Keratinocyte (primary cell): Measurements from ENCODE around the gene FAM110A.

Experiments used
- EZH2 ChIP-seq: IDR thresholded peaks from one replicate; pipeline ENCODE4 v1.6.1; 2012; ENCODE audit warnings: inconsistent platforms, mild to moderate bottlenecking, low read length, moderate library complexity
- TF ChIP-seq, protein P1 (sequence below), 3 experiments: IDR thresholded peaks in 1 of 3; conservative IDR thresholded peaks in 1 of 3; optimal IDR thresholded peaks in 1 of 3; 2 replicates in 2 of 3; 3 replicates in 1 of 3; pipeline versions ENCODE3 to v1.5.1; 2011; ENCODE audit warnings: low read length in 3 of 3, mild to moderate bottlenecking in 3 of 3, moderate library complexity in 2 of 3, control low read depth in 1 of 3, inconsistent platforms in 1 of 3; ENCODE audit not compliant: insufficient read depth in 2 of 3; ENCODE audit errors: extremely low read depth in 1 of 3

- TF ChIP-seq, protein P1, sequence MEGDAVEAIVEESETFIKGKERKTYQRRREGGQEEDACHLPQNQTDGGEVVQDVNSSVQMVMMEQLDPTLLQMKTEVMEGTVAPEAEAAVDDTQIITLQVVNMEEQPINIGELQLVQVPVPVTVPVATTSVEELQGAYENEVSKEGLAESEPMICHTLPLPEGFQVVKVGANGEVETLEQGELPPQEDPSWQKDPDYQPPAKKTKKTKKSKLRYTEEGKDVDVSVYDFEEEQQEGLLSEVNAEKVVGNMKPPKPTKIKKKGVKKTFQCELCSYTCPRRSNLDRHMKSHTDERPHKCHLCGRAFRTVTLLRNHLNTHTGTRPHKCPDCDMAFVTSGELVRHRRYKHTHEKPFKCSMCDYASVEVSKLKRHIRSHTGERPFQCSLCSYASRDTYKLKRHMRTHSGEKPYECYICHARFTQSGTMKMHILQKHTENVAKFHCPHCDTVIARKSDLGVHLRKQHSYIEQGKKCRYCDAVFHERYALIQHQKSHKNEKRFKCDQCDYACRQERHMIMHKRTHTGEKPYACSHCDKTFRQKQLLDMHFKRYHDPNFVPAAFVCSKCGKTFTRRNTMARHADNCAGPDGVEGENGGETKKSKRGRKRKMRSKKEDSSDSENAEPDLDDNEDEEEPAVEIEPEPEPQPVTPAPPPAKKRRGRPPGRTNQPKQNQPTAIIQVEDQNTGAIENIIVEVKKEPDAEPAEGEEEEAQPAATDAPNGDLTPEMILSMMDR (optimal IDR thresholded peaks at IDR 0.05 in 1 of 3, IDR thresholded peaks at IDR 0.05 in 1 of 3, conservative IDR thresholded peaks at IDR 0.05 in 1 of 3; ENCODE audit: extremely low read depth in 1 of 3, insufficient read depth in 2 of 3, low read length in 3 of 3), result no peak
- TF ChIP-seq EZH2, result no peak
Observed at GRCh38 chr20:873875-874607, 40.5 kb downstream of the FAM110A start.
